K562 (cell line): Measurements from ENCODE around the gene PRSS22. TPM values are rescaled to one million over a fixed set of nuclear protein-coding genes. Genes with fewer than 3 reads are reported as not detected.
A peak's percentile ranks its signal among the peaks of the same experiment; 100 is the strongest.

Experiments
- ADNP ChIP-seq: fragments of 200-800 bp; sonication (Bioruptor generic); IDR thresholded peaks from 2 replicates; pipeline ENCODE4 v1.6.1; 2016; ENCODE audit warnings: missing genetic modification characterization, missing compliant biosample characterization
- CHD4 ChIP-seq: fragments of 200-600 bp; sonication (generic); IDR thresholded peaks from 3 replicates; pipeline ENCODE4 v1.6.1; 2012; ENCODE audit warnings: low read depth, mild to moderate bottlenecking, mixed read lengths, low read length, inconsistent platforms; ENCODE audit not compliant: insufficient read depth, insufficient replicate concordance, poor library complexity, severe bottlenecking
- CREBBP ChIP-seq: IDR thresholded peaks from one replicate; pipeline ENCODE4 v1.6.1; 2012; ENCODE audit warnings: low read depth, mild to moderate bottlenecking, control low read depth, inconsistent platforms, low read length
- DPF2 ChIP-seq: fragments of 450-650 bp; IDR thresholded peaks from 2 replicates; pipeline ENCODE4 v1.6.1; 2016
- E2F6 ChIP-seq, 2 experiments: IDR thresholded peaks; 2 replicates each; pipeline ENCODE4 v1.6.1; 2011; ENCODE audit warnings: borderline replicate concordance in 1 of 2, control low read depth in 1 of 2, low read depth in 1 of 2, low read length in 1 of 2, mild to moderate bottlenecking in 1 of 2, mixed read lengths in 1 of 2, moderate library complexity in 1 of 2; ENCODE audit not compliant: insufficient read depth in 1 of 2, insufficient read length in 1 of 2, poor library complexity in 1 of 2, severe bottlenecking in 1 of 2; ENCODE audit errors: extremely low read depth in 1 of 2
- ELF1 ChIP-seq: fragments of 200-800 bp; sonication (Bioruptor generic); IDR thresholded peaks from 2 replicates; pipeline ENCODE4 v1.6.1; 2016; ENCODE audit warnings: missing genetic modification characterization, missing compliant biosample characterization
- IRF2 ChIP-seq: sonication (generic); formaldehyde crosslinking; IDR thresholded peaks from 2 replicates; pipeline ENCODE4 v1.8.1; 2022; ENCODE audit warnings: mild to moderate bottlenecking, missing genetic modification reagents
- MAZ ChIP-seq, 2 experiments: fragments of 450-650 bp in 1 of 2; sonication (generic) in 1 of 2; formaldehyde crosslinking; IDR thresholded peaks in 1 of 2; conservative IDR thresholded peaks in 1 of 2; 2 replicates each; pipeline versions ENCODE4 v1.4.0 to v1.5.0; 2020; ENCODE audit warnings: mild to moderate bottlenecking in 1 of 2, missing genetic modification reagents in 1 of 2
- MXI1 ChIP-seq: IDR thresholded peaks from 2 replicates; pipeline ENCODE4 v1.6.1; 2011; ENCODE audit warnings: low read depth, mild to moderate bottlenecking, improper control_type of control experiment, low read length
- NFIC ChIP-seq: fragments of 450-650 bp; IDR thresholded peaks from 2 replicates; pipeline ENCODE4 v1.6.1; 2017; ENCODE audit warnings: mild to moderate bottlenecking, inconsistent platforms
- NR3C1 ChIP-seq: sonication (generic); formaldehyde crosslinking; IDR thresholded peaks from 2 replicates; pipeline ENCODE4 v1.8.1; 2022; ENCODE audit warnings: missing genetic modification reagents
- RBM22 ChIP-seq: fragments of 200-400 bp; formaldehyde crosslinking; IDR thresholded peaks from 2 replicates; pipeline ENCODE4 v1.6.1; 2018; ENCODE audit warnings: low read length, low read depth; ENCODE audit not compliant: poor library complexity, severe bottlenecking
- REST ChIP-seq, 2 experiments: fragments of 450-650 bp; formaldehyde crosslinking in 1 of 2; IDR thresholded peaks; 2 replicates each; pipeline versions ENCODE4 v1.4.0 to v1.6.1; 2014 to 2020; ENCODE audit warnings: mild to moderate bottlenecking in 2 of 2, borderline replicate concordance in 1 of 2, low read depth in 1 of 2
- SRF ChIP-seq, 2 experiments: fragments of 250-450, 450-650 bp in 1 of 2; sonication (Bioruptor Pico) in 1 of 2; sonication (generic) in 1 of 2; formaldehyde crosslinking; IDR thresholded peaks; 2 replicates each; pipeline versions ENCODE4 v1.5.0 to v1.5.1; 2020 to 2022; ENCODE audit warnings: mild to moderate bottlenecking in 1 of 2, missing genetic modification reagents in 1 of 2
- TAF7 ChIP-seq: fragments of 450-650 bp; IDR thresholded peaks from 2 replicates; pipeline ENCODE4 v1.6.1; 2016; ENCODE audit warnings: missing genetic modification characterization, missing compliant biosample characterization
- TAF9B ChIP-seq: fragments of 450-650 bp; IDR thresholded peaks from 2 replicates; pipeline ENCODE4 v1.6.1; 2018; ENCODE audit warnings: mild to moderate bottlenecking; ENCODE audit not compliant: partially characterized antibody
- TCF7L2 ChIP-seq: fragments of 150-350 bp; IDR thresholded peaks from 2 replicates; pipeline ENCODE4 v1.6.1; 2016; ENCODE audit warnings: low read depth, mild to moderate bottlenecking, low read length, moderate library complexity
- TEAD1 ChIP-seq, 2 experiments: fragments of 450-650 bp in 1 of 2; sonication (generic) in 1 of 2; formaldehyde crosslinking; IDR thresholded peaks; 2 replicates each; pipeline versions ENCODE4 v1.4.0 to v1.8.0; 2020 to 2022; ENCODE audit warnings: mild to moderate bottlenecking in 2 of 2, missing genetic modification reagents in 1 of 2
- ZC3H8 ChIP-seq: fragments of 450-650 bp; IDR thresholded peaks from 2 replicates; pipeline ENCODE4 v1.6.1; 2017
- ZFX ChIP-seq: sonication (generic); formaldehyde crosslinking; IDR thresholded peaks from 2 replicates; pipeline ENCODE4 v1.8.0; 2022; ENCODE audit warnings: mild to moderate bottlenecking, missing genetic modification reagents, moderate library complexity
- polyA plus RNA-seq, 8 experiments: library from polyadenylated mRNA; depleted of rRNA in 4 of 8; stranded (reverse) in 5 of 8; unstranded in 3 of 8; fragments of >200 nt; fragmentation: Nextera tagmentation in 2 of 8; fragmentation: Illumina TruSeq in 1 of 8; extraction: Ambion mirVana in 2 of 8; extraction: Trizol in 1 of 8; gene quantifications; 2 replicates each; pipeline versions ENCODE4 v1.2.1 to v1.2.3, GENCODE V29; 2011 to 2014; ENCODE audit warnings: inconsistent platforms in 1 of 8, missing spikeins in 1 of 8
- total RNA-seq, 7 experiments: library from RNA; depleted of rRNA in 6 of 7; stranded (reverse); fragments of >200 nt in 6 of 7; fragmentation: Illumina TruSeq in 2 of 7; extraction: Trizol in 2 of 7; gene quantifications; 2 replicates each; pipeline versions ENCODE4 v1.2.1 to v1.2.3, GENCODE V29; 2011 to 2021; ENCODE audit warnings: low replicate concordance in 1 of 7

The PRSS22 gene
- total and polyA plus RNA-seq, 9 of the 15 experiments (the other 6 are each of a cell fraction or from before 2014, with no cell fraction given) = 0.13 to 0.42 TPM; not detected in 7

DNA sequence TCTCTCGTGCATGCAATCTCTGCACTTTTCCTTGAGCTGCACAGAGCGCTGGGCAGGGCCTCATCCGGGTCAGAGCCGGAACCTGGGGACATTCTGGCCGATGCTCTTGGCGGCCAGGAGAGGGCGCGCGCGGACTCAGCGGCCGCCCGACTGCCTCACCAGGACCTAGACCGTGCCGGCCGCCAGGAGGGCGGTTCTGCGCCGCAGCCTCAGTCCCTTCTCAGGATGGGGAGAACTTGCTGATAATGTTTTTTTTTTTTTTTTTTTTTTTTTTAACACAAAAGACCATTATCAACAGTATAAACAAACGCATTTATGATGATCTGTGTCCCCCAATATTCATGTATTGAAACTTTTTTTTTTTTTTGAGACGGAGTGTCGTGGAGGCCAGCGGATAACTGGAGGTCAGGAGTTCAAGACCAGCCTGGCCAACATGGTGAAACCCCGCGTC lies 17.0 kb upstream of the PRSS22 start (continued):
- peak; percentile 28 for TF ChIP-seq ZFX
- no peak for TF ChIP-seq E2F6 (IDR thresholded peaks at IDR 0.05; ENCODE audit: borderline replicate concordance in 1 of 2, extremely low read depth in 1 of 2, insufficient read depth in 1 of 2, insufficient read length in 1 of 2, low read depth in 1 of 2, low read length in 1 of 2, poor library complexity in 1 of 2, severe bottlenecking in 1 of 2)
- TF ChIP-seq TAF9B = no peak
- peak in 1 of 2 experiments; percentile 58; a peak in 1 of 4 replicates for TF ChIP-seq MAZ (CRISPR knock-in tag; conservative IDR thresholded peaks at IDR 0.05 in 1 of 2, IDR thresholded peaks at IDR 0.05 in 1 of 2)
- peak; percentile 48 for TF ChIP-seq ELF1 (tag)
- TF ChIP-seq ADNP (tag) = peak; percentile 34; the same call in 1 of the 2 replicates
- no peak for TF ChIP-seq CHD4
- no peak for TF ChIP-seq DPF2
- no peak for TF ChIP-seq TAF7 (tag)
- 0 out of 4 replicates have a peak, but pooled peaks of 1 of the 2 experiments have one; percentile 21 for TF ChIP-seq TEAD1 (CRISPR knock-in tag; IDR thresholded peaks at IDR 0.05)
- TF ChIP-seq SRF (CRISPR knock-in tag; IDR thresholded peaks at IDR 0.05) = 0 out of 4 replicates have a peak, but pooled peaks of 1 of the 2 experiments have one; percentile 14
- no peak for TF ChIP-seq NR3C1 (CRISPR knock-in tag)
- no peak for TF ChIP-seq NFIC
- TF ChIP-seq ZC3H8 = no peak
- TF ChIP-seq RBM22 = no peak
- TF ChIP-seq IRF2 (CRISPR knock-in tag) = no peak
- TF ChIP-seq TCF7L2 = no peak
- no peak for TF ChIP-seq MXI1
- TF ChIP-seq REST (IDR thresholded peaks at IDR 0.05; ENCODE audit: borderline replicate concordance) = peak; percentile 89
- TF ChIP-seq REST (CRISPR knock-in tag; IDR thresholded peaks at IDR 0.05; ENCODE audit: low read depth) = no peak
- no peak for TF ChIP-seq CREBBP
